Glomerular visceral epithelial cell (primary cell): ENCODE results near the gene KCNV2.
"Not testable (repeated sequence)": the region's sequence is repeated elsewhere in the genome, so short reads cannot be mapped to it uniquely, and the experiment has no call there.

ENCODE experiments used
- DNase-seq: peaks from one replicate; pipeline ENCODE4 v3.0.0-alpha.2; 2016; ENCODE audit errors: extremely low spot score

Gene KCNV2

GRCh38 chr9:2717385-2717784, at the start of gene KCNV2:
KCNV2 (plus strand) TSS chr9:2717510; CDS start chr9:2717740, 230 bp downstream.
- no peak for DNase-seq

GRCh38 chr9:2673161-2673560, 44.1 kb upstream of the KCNV2 start:
- DNase-seq, result no peak

GRCh38 chr9:2674141-2674824, 43.0 kb upstream of the KCNV2 start:
- DNase-seq, result no peak

GRCh38 chr9:2675834-2676233, 41.5 kb upstream of the KCNV2 start:
- DNase-seq, result no peak

- DNase-seq, result peak; percentile 25
Observed at GRCh38 chr9:2676466-2676865, 40.8 kb upstream of the KCNV2 start.

- no peak for DNase-seq
Observed at GRCh38 chr9:2677915-2678889, 39.1 kb upstream of the KCNV2 start.

GRCh38 chr9:2679011-2679410, 38.3 kb upstream of the KCNV2 start:
- no peak for DNase-seq

GRCh38 chr9:2681981-2682380, 35.3 kb upstream of the KCNV2 start:
- DNase-seq, result no peak

- no peak for DNase-seq
Observed at GRCh38 chr9:2686911-2687310, 30.4 kb upstream of the KCNV2 start.

GRCh38 chr9:2688636-2689035, 28.7 kb upstream of the KCNV2 start:
- no peak for DNase-seq

- no peak for DNase-seq
Observed at GRCh38 chr9:2691212-2691611, 26.1 kb upstream of the KCNV2 start.

GRCh38 chr9:2691626-2692025, 25.7 kb upstream of the KCNV2 start:
- no peak for DNase-seq

GRCh38 chr9:2693056-2693455, 24.3 kb upstream of the KCNV2 start:
- no peak for DNase-seq

GRCh38 chr9:2697492-2697891, 19.8 kb upstream of the KCNV2 start:
- no peak for DNase-seq

GRCh38 chr9:2700398-2700797, 16.9 kb upstream of the KCNV2 start:
- DNase-seq, result no peak

GRCh38 chr9:2700909-2701550, 16.3 kb upstream of the KCNV2 start:
- DNase-seq, result no peak

GRCh38 chr9:2704504-2704903, 12.8 kb upstream of the KCNV2 start:
- DNase-seq, result no peak

GRCh38 chr9:2707256-2707655, 10.1 kb upstream of the KCNV2 start:
- DNase-seq, result not testable (repeated sequence)

GRCh38 chr9:2709645-2710101, 7.6 kb upstream of the KCNV2 start:
- DNase-seq, result no peak

GRCh38 chr9:2711716-2712115, 5.6 kb upstream of the KCNV2 start:
- no peak for DNase-seq

GRCh38 chr9:2718001-2718697, 839 bp downstream of the KCNV2 start:
- no peak for DNase-seq

- DNase-seq, result no peak
Observed at GRCh38 chr9:2718698-2719033, 1.4 kb downstream of the KCNV2 start.
